ENCODE data around the gene ZNF200. TPM values are rescaled to one million over a fixed set of nuclear protein-coding genes. Genes with fewer than 3 reads are reported as not detected.

ZNF200 gene
- total and polyA plus RNA-seq, 2 of the 13 experiments (the other 11 are each of a cell fraction or from before 2014, with no cell fraction given) = 3.5 to 16.5 TPM

DNA sequence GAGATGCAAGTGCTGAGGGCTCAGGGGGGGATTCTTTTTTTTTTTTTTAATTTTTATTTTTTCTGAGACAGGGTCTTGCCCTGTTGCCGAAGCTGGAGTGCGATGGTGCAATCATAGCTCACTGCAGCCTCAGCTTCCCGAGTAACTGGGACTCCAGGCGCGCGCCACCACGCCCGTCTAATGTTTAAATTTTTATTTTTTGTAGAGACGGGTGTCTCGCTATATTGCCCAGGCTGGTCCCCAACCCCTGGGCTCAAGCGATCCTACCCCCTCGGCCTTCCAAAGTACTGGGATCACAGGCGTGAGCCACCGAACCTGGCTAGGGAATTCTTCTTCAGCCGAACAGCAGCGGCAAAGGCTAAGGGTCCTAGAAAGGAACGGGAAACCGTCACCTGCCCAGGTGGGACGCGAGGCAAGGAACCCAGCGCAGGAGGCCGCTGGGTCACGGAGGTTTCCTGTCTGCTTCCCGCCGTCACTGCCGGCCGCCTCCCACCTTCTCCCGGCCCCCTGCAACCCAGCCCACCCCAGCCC is 60.3 kb downstream of the ZNF200 start:
- no peaks in the 10 kb centered on the region for H4K20me1 ChIP-seq (ENCODE audit: insufficient read depth, low read length)
- intact Hi-C loops (cut with micrococcal nuclease; ENCODE audit: unreplicated experiment) (loop anchor here (5.0 kb wide), 1 partner anchor 42 kb away; no protein-coding TSS in a partner anchor), in situ Hi-C loops (cut with HindIII; ENCODE audit: extremely low pct_ligation_motif_present, low pct_unique_long_range_greater_than_20kb) (no loop called here)
- POLR2A ChIA-PET = interaction anchor here (0.7 kb wide), 1 partner anchor 11 kb away, joined by 3 read pairs; no protein-coding TSS in a partner anchor
- H2AFZ ChIP-seq (ENCODE audit: low read length) = no peak overlapping the region
- CTCF ChIA-PET (ENCODE audit: low intra/inter-chr PET ratio, low total read pairs) = interaction anchor here (1.3 kb wide), 1 partner anchor 22 kb away, joined by 3 read pairs; no protein-coding TSS in a partner anchor
- 58% methylated on average over 26 of the region's 28 CpGs for WGBS (ENCODE audit: low lambda C conversion rate)
- H3K4me1 ChIP-seq (ENCODE audit: insufficient read depth, low read length) = peaks cover 53% of the 10 kb centered on the region
- no peak for TF ChIP-seq TBL1XR1 (IDR thresholded peaks at IDR 0.05; ENCODE audit: borderline replicate concordance, low read length, partially characterized antibody)
- no peak for TF ChIP-seq KLF9 (CRISPR knock-in tag; IDR thresholded peaks at IDR 0.05; ENCODE audit: low read depth)
- 0 out of 2 replicates have a peak, but pooled peaks have one; percentile 24 for TF ChIP-seq CEBPB (IDR thresholded peaks at IDR 0.05; ENCODE audit: borderline replicate concordance, low read depth, low read length)
- peak; percentile 57; the same call in 1 of the 2 replicates for TF ChIP-seq ZNF460 (CRISPR knock-in tag; IDR thresholded peaks at IDR 0.05; ENCODE audit: borderline replicate concordance)
- TF ChIP-seq ZNF350 (CRISPR knock-in tag; IDR thresholded peaks at IDR 0.05; ENCODE audit: borderline replicate concordance, low read depth) = no peak
- H3K4me3 ChIP-seq (replicated peaks in 1 of 3; ENCODE audit: insufficient read depth in 1 of 3, low read depth in 2 of 3, low read length in 3 of 3) = peak overlapping the region; percentile 50 to 71 (median 52)
- no peak for DNase-seq (ENCODE audit: low spot score)
- no peaks in the 10 kb centered on the region for H3K36me3 ChIP-seq (replicated peaks in 1 of 2; ENCODE audit: control insufficient read depth in 1 of 2, insufficient read depth in 2 of 2, low read length in 2 of 2)
- no peaks in the 10 kb centered on the region; a peak in 1 of 5 replicates for H3K27me3 ChIP-seq (ENCODE audit: control insufficient read depth in 1 of 2, insufficient read depth in 2 of 2, low read length in 2 of 2)
- ATAC-seq = no peak
- no peaks in the 10 kb centered on the region for H3K79me2 ChIP-seq (ENCODE audit: insufficient read depth, low read length)
- peak overlapping the region; percentile 82 for H3K4me2 ChIP-seq (ENCODE audit: low read depth, low read length)
- no peaks in the 10 kb centered on the region for H3K9me3 ChIP-seq (ENCODE audit: low read length)
- no peak overlapping the region for H3K9ac ChIP-seq (ENCODE audit: insufficient read depth, low read depth, low read length)
- no peak overlapping the region for H3K27ac ChIP-seq (ENCODE audit: extremely low read length, insufficient read depth, low read length)
- no peak for FAIRE-seq
- BruUV-seq (replicated peaks) = no TSS peak

DNA sequence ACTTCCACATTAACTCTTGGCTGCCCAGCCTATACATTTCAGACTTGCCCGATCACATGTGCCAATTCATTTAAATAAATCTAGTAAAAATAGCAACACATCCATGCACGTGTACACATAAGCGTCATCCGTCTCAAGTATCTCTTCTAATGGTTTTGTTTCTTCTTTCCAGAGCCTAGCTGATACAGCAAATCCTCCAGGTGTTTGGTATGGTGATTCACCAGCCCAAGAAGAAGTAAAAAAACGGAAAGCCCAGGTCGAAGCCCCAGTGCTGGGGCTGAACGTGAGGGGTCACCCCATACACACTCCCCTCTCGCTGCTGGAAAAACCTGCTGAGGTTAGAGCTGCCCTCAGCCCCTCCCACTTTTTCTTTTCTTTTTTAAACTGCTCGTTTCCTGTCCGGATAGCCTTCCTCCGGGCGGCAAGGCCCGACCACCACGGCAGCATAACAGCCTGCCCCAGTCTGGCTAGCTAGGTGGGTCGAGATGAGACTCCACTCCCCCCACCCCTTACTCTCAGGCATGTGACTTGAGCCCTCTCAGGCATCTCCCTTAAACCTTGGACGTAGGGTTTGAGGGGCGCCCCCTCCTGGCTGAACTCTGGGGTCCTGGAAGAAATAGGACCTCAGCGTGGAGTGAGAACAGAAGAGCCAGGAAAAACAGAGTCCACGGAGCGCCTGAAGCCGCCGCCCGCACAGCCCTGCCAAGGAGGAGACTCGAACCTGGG is 60.9 kb downstream of the ZNF200 start:
- in situ Hi-C loops (cut with HindIII; ENCODE audit: extremely low pct_ligation_motif_present, low pct_unique_long_range_greater_than_20kb) (no loop called here), intact Hi-C loops (cut with micrococcal nuclease; ENCODE audit: unreplicated experiment) (loop anchor here (5.0 kb wide), 1 partner anchor 42 kb away; no protein-coding TSS in a partner anchor)
- no peak overlapping the region for H3K27ac ChIP-seq (ENCODE audit: extremely low read length, insufficient read depth, low read length)
- H4K20me1 ChIP-seq (ENCODE audit: insufficient read depth, low read length) = no peaks in the 10 kb centered on the region
- H3K4me1 ChIP-seq (ENCODE audit: insufficient read depth, low read length) = peaks cover 50% of the 10 kb centered on the region
- H3K36me3 ChIP-seq (replicated peaks in 1 of 2; ENCODE audit: control insufficient read depth in 1 of 2, insufficient read depth in 2 of 2, low read length in 2 of 2) = no peaks in the 10 kb centered on the region
- H3K79me2 ChIP-seq (ENCODE audit: insufficient read depth, low read length) = no peaks in the 10 kb centered on the region
- ATAC-seq (no peak), DNase-seq (ENCODE audit: low spot score) (peak; percentile 65), FAIRE-seq (no peak)
- ChIA-PET CTCF (ENCODE audit: low intra/inter-chr PET ratio, low total read pairs) (interaction anchor here (1.3 kb wide), 1 partner anchor 21 kb away, joined by 3 read pairs; no protein-coding TSS in a partner anchor), POLR2A (interaction anchor here (0.7 to 1.1 kb wide), 2 partner anchors 11 to 39 kb away, joined by 3 read pairs; partner anchors contain the start of gene ZNF213)
- no peaks in the 10 kb centered on the region for H3K9me3 ChIP-seq (ENCODE audit: low read length)
- BruUV-seq (replicated peaks) = no TSS peak
- peak overlapping the region; percentile 5 to 71 (median 50) for H3K4me3 ChIP-seq (replicated peaks in 1 of 3; ENCODE audit: insufficient read depth in 1 of 3, low read depth in 2 of 3, low read length in 3 of 3)
- peaks cover 0 to under 1% of the 10 kb centered on the region in 2 experiments; a peak in 1 of 5 replicates for H3K27me3 ChIP-seq (ENCODE audit: control insufficient read depth in 1 of 2, insufficient read depth in 2 of 2, low read length in 2 of 2)
- 3% methylated on average over 24 of the region's 24 CpGs for whole genome bisulfite sequencing (ENCODE audit: low lambda C conversion rate)
- peak overlapping the region; percentile 82 for H3K4me2 ChIP-seq (ENCODE audit: low read depth, low read length)
- H3K9ac ChIP-seq (ENCODE audit: insufficient read depth, low read depth, low read length) = 0 out of 2 replicates have a peak overlapping the region, but pooled peaks have one; percentile 0
- no peak overlapping the region for H2AFZ ChIP-seq (ENCODE audit: low read length)
- TF ChIP-seq, protein P1, sequence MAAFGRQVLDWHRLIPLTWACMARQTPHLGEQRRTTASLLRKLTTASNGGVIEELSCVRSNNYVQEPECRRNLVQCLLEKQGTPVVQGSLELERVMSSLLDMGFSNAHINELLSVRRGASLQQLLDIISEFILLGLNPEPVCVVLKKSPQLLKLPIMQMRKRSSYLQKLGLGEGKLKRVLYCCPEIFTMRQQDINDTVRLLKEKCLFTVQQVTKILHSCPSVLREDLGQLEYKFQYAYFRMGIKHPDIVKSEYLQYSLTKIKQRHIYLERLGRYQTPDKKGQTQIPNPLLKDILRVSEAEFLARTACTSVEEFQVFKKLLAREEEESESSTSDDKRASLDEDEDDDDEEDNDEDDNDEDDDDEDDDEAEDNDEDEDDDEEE (CRISPR knock-in tag; IDR thresholded peaks at IDR 0.05) = no peak
- 0 out of 4 replicates have a peak, but pooled peaks of 1 of the 2 experiments have one; percentile 16 for TF ChIP-seq MAFK (conservative IDR thresholded peaks at IDR 0.05 in 1 of 2, IDR thresholded peaks at IDR 0.05 in 1 of 2; ENCODE audit: low read length in 2 of 2)
- no peak for TF ChIP-seq CHD2 (IDR thresholded peaks at IDR 0.05; ENCODE audit: low read depth, low read length)
- no peak for TF ChIP-seq PTBP1 (IDR thresholded peaks at IDR 0.05; ENCODE audit: low read depth, low read length, poor library complexity, severe bottlenecking)
- no peak for TF ChIP-seq ZNF788 (CRISPR knock-in tag; IDR thresholded peaks at IDR 0.05; ENCODE audit: borderline replicate concordance)
- TF ChIP-seq ZEB1 (IDR thresholded peaks at IDR 0.05; ENCODE audit: insufficient replicate concordance, low read depth) = peak; percentile 61
- TF ChIP-seq ZNF326 (CRISPR knock-in tag; IDR thresholded peaks at IDR 0.05; ENCODE audit: borderline replicate concordance) = no peak
- TF ChIP-seq, protein P2, sequence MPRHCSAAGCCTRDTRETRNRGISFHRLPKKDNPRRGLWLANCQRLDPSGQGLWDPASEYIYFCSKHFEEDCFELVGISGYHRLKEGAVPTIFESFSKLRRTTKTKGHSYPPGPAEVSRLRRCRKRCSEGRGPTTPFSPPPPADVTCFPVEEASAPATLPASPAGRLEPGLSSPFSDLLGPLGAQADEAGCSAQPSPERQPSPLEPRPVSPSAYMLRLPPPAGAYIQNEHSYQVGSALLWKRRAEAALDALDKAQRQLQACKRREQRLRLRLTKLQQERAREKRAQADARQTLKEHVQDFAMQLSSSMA (CRISPR knock-in tag; IDR thresholded peaks at IDR 0.05) = no peak
- no peak for TF ChIP-seq MEIS1 (CRISPR knock-in tag; IDR thresholded peaks at IDR 0.05; ENCODE audit: borderline replicate concordance)
- TF ChIP-seq ZNF230 (CRISPR knock-in tag; IDR thresholded peaks at IDR 0.05) = no peak

Measured in HepG2 (cell line).